Stimulated activated CD8-positive, alpha-beta memory T cell treated with anti-CD3 and anti-CD28 coated beads, Interleukin-15, amount 100 ng/mL, for 48 hours (primary cell): ENCODE results near the gene TMEM43.
"Not testable (repeated sequence)": the region's sequence is repeated elsewhere in the genome, so short reads cannot be mapped to it uniquely, and the experiment has no call there.

Experiments
- DNase-seq, 2 donors: peaks; one replicate each; pipeline ENCODE4 v3.0.0-alpha.2; 2020; ENCODE audit warnings: low read depth in 2 of 2

Gene TMEM43, protein sequence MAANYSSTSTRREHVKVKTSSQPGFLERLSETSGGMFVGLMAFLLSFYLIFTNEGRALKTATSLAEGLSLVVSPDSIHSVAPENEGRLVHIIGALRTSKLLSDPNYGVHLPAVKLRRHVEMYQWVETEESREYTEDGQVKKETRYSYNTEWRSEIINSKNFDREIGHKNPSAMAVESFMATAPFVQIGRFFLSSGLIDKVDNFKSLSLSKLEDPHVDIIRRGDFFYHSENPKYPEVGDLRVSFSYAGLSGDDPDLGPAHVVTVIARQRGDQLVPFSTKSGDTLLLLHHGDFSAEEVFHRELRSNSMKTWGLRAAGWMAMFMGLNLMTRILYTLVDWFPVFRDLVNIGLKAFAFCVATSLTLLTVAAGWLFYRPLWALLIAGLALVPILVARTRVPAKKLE

DNA sequence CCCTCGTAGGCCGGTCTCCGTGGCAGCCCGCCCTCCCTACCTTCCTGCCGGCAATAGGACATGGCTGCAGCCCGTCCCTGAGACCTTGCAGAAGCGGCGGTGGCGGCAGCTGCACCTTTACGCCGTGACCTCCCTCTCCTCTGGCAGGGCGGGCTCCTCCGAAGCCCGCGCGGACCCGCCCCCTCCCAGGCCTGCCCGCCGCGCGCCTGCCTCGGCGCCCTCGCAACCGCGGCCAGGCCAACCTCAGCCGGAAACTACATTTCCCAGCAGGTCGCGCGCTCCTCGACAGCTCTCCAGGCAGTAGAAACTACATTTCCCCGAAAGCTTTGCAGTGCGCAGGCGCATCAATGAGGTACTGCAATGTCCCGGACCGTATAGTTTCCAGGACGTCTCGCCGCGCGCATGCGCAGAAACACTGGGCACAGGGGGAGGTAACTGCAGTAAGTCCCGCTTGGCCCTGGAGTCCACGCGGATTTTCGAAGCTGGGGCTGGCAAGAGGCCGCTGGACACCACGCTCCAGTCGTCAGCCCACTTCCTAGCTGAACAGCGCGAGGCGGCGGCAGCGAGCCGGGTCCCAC, at the start of gene TMEM43, which contains the start of gene CHCHD4:
TSS of gene TMEM43 (plus strand) at position 438 of the 578 bp plus-strand sequence. CDS start 142 bp downstream, outside the sequence.
TSS of gene CHCHD4 (minus strand) at position 256 of the 578 bp plus-strand sequence. CDS start at position 62, 194 bp downstream.
- peak; percentile 95 to 97 for DNase-seq

DNA sequence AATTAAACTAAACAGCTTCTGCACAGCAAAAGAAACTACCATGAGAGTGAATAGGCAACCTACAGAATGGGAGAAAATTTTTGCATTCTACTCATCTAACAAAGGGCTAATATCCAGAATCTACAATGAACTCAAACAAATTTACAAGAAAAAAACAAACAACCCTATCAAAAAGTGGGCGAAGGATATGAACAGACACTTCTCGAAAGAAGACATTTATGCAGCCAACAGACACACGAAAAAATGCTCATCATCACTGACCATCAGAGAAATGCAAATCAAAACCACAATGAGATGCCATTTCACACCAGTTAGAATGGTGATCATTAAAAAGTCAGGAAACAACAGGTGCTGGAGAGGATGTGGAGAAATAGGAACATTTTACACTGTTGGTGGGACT, 49.6 kb upstream of the TMEM43 start:
- not testable (repeated sequence) for DNase-seq

DNA sequence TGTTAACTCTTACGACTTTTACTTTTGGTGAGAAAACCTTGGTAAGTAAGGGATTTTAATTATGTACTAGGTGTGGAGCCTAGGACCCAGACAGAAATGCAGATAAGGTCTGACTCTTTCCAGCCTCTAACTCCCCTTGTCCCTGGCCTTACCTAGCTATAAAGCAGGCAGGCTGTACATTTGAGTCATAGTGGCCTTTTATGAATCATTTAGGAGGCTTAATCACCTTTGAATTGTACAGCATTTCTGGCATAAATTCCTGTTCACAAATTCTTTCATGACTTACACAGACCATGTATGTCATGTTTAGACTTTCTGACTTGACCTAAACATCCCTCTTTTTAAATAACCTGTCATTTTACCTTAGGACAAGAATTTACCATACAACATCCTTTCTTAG, 47.5 kb upstream of the TMEM43 start:
- no peak for DNase-seq

DNA sequence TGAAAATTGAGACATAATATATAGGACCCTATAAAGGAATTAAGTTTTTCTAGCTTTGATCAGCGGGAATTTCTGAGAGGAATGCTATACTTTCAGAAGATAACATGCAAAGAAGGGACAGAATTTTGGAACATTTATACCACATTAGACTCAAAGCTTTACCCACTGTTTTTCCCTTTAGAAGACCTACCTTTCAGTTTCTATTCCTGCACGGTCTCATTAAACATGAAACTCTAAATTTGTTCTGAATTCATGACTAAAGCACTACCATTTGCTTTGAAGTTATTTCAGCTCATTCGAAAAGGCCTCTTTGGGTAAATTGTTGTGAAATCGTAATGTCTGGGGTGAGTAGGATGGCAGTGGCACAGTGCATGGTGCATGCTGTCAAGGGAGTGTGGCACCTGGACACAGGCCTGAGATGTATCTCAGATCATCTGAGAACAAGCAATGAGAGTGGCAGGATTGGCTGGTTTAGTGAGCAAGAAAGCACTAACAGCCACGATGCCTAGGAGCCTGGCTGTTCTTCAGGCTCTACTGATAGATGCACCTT, 42.7 kb upstream of the TMEM43 start:
- no peak for DNase-seq

DNA sequence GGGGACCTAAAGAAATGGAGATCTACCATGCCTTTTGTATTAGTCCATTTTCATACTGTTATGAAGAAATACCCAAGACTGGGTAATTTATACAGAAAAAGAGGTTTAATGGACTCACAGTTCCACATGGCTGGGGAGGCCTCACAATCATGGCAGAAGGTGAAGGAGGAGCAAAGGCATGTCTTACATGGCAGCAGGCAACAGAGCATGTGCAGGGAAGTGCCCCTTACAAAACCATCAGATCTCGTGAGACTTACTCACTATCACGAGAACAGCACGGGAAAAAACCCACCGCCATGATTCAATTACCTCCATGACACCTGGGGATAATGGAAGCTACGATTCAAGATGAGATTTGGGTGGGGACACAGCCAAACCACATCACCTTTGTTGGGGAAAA, 37.4 kb upstream of the TMEM43 start:
- DNase-seq: not testable (repeated sequence)

DNA sequence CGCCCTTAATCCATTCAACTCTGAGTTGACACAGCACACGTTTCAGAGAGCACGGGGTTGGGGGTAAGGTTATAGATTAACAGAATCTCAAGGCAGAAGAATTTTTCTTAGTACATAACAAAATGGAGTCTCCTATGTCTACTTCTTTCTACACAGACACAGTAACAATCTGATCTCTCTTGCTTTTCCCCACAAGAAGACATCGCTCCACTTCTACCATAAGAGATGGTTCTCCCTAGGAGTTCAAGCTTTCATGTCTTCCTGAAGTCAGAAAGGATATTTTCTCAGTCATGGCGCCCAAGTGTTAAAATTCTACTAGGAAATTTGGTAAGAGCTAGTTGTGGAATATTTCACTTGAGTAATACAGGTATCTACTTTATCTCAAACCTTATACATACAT, 32.9 kb upstream of the TMEM43 start:
- DNase-seq: not testable (repeated sequence)

DNA sequence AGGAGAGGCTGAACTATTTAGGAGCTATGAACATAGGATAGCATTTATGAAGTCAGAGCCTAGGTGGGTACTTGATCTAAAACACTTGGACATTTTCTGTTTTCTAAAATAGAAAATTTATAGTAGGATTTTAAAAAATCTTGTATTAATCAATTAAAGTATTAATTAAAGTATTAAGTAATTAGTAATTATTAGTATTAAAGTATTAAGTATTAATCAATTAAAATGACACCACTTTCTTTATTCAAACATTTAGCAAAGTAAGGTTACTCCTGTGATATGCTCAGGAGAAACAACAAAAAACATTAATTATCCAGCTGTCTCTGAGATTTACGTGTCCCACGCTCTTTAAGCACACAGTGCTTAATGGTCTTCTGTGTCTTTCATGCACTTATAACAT, 32.4 kb upstream of the TMEM43 start:
- no peak for DNase-seq

DNA sequence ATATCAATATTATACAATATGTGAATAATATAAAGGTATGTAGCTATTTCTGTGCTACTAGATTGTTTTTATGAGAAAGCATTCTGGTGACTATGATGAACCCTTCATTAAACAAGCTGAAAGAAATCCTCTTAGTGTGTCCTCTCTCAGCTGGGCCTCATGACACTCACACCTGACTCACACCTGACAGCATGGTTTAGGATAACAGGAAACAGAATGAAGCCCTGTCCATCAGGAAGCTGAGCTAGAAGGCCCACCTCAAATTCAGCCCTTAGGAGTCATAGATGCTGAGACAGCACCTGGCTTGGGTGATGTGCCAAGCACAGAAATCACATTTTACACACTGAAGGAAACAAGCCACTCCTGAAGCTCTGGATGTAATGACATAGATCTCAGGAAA, 31.0 kb upstream of the TMEM43 start:
- DNase-seq: no peak

DNA sequence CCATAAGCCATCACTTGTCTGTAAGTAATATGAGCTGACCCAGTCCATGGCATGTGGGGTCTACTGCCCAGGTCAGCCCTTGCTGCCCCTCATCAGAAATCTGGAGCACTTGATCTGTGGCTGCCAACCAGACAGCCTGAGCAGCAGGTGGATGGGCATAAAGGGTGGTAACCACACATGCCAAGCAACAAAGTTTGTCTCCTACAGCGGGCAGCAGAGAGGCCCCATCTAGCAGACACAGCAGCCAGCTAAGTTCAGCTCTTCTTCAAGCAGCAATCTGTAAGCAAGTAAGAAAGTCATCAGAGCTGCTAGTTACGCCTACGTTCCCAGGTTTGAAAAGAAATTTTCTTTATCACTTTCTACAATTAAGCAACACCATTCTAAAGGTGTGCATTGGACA, 28.1 kb upstream of the TMEM43 start:
- DNase-seq: no peak

DNA sequence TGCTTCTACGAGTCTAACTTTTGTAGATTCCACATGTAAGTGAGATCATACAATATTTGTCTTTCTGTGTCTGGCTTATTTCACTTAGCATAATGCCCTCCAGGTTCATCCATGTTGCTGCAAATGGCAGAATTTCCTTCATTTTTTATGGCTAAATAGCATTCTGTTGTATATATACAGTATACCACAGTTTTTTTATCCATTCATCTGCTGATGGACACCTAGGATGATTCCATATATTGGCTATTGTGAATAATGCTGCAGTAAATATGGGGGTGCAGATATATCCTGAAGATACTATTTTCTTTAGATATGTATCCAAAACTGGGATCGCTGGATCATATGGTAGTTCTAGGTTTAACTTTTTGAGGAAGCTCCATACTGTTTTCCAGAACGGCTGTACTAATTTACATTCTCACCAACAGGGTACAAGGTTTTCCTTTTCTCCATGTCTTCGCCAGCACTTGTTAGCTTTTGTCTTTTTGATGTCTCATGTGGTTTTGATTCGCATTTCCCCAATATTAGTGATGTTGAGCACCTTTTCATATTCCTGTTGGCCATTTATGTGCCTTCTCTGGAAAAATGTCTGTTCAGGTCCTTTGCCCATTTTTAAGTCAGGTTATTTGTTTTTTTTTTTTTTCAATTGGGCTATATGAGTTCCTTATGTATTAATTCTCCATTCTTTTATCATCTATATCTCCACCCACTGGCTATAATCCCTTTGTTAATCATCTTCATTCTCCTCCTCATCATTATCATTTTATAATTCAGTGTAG, 27.0 kb upstream of the TMEM43 start:
- no peak for DNase-seq

DNA sequence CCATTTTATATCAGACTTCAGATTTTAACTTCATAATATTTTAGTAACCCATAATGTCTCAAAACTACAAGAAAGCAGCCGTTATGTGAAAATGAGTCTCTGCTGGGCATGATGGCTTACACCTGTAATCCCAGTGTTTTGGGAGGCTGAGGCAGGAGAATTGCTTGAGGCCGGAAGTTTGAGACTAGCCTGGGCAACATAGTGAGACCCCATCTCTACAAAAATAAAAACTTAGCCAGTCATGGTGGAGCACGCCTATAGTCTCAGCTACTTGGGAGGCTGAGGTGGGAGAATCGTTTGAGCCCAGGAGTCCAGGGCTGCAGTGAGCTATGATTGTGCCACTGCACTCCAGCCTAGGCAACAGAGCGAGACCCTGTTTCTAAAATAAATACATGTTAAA, 15.0 kb upstream of the TMEM43 start:
- DNase-seq: not testable (repeated sequence)

DNA sequence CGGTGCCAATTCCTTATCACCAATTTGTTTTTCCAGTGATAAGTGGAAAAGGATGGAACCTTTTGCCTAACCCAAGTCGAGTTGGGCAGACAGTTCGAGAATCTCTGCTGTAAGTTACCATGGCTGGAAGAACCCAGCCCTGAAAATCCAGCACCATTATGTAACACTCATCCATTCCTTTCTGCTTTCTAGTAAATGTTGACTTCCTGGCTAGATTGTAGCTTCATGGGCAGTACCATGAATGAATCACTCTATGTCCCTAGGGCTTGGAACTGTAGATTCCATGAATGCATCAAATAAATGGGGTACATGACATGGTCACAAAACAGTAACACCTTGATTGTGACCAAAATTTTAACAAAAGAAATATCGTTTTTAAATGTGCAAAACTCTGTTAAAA, 14.2 kb upstream of the TMEM43 start:
- no peak for DNase-seq

DNA sequence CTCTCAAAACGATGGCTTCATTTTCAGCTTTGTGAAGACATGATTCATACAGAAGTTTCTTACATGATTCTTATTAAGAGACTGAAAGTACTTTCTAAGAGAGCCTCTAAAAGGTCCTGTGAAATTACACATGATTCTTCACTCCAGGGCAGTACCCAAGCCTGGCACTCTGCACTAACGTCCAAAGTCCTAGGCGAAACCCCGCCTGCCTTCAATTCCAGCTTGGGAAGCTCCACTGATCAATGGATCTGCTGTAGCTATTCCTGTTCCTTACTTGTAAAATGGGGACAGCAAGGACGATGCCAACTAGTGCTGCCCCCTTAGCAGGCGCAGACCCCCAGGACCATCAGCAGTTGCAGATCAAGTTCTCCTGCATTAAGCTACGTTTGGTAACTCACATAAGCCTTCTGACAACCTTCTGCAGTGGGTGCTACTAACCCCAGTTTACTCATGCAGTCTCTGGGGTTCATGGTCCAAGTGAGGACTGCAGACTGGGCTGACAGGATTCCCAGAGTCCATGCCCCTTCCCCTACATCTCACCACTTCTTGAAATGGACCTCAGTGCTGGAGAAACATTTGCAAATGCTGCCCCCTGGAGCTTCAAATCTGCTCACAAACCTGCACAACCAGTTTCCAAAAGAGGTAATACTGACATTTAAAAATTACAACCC, 10.8 kb upstream of the TMEM43 start:
- DNase-seq: no peak

DNA sequence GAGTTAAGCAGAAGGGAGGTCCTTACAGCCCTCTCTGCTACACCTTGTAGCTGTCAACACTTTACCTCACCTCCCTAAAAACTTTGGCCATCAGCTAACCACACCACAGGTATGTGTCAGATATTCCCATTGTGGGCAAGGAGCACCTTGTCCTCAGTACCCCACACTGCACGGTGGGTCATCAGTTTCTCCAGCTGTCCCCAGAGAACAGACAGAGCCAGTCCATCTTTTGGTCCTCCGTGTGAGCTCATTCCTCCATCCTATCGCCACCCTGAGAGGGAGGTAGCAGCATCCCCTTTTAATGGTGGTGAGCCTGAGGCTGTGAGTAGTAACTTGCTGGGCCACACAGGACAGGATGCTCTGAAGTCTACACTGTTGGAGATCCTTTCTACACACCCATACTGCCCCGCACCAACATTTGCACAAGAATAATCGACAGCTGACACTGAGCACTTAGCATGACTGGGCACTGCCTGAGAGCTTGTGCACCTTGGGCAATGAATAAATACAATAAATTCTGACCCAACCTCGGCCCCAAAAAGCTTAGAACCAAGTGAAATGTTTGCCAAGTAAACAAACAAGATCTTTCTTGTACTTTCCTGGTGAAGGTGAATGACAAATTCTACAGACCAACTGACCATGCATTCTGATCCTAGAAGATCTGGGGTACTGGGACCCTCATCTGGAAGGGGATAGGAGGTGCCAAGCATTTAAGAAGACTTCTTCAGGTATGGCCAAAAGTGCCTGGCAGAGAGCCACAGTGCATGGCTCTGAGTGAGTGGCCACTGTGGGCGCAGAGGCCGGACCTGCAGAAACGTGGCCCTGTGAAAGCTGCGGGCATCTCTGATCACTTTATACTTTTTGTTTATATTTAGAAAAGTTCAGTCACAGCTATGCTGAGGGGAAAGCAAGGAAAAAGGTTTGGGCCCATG, 7.1 kb upstream of the TMEM43 start:
- DNase-seq: no peak

DNA sequence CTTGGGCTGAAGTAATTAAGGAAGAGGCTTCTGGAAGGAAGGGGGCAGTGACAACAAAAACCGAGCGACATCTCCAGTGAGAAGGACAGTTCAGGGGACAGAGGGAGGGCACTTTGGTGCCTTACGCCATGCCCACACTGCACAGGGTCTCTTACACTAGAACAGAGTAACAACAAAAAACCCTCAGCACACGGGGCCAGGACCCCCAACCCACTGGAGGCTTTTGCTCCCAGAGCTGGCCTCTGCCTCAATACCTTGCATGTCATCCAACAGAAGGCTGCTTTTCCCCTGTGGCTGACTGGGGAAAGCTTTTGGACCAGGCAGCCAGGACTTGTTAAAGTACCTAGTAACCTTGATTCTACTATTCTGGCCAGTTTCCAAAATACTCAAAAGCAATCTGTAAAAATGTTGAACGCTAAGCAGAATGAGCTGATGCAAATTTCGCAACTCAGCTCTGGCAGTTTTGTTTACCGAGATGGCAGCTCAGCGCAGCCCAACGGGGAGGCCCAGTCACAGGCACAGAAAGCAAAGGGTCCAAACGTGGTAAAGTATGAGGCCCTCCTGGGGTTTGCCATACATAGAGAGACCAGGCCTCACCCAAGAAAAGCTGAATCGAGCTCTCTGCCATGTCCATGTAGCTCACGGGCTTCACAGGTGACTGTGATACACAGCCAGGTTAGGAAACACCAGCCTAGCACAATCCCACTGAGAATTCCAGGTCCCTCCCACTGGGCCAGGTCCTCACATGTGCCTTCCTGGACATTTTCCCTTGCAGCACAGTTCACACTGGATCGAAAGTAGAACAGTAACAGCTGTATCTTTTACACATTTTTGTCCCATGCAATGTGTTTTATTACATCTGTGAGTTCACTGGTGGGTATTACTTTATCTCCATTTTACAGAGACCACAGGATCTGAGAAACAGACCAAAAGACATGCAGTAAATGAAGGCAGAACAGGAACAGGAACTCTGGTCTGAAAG, 6.2 kb upstream of the TMEM43 start:
- DNase-seq: no peak

DNA sequence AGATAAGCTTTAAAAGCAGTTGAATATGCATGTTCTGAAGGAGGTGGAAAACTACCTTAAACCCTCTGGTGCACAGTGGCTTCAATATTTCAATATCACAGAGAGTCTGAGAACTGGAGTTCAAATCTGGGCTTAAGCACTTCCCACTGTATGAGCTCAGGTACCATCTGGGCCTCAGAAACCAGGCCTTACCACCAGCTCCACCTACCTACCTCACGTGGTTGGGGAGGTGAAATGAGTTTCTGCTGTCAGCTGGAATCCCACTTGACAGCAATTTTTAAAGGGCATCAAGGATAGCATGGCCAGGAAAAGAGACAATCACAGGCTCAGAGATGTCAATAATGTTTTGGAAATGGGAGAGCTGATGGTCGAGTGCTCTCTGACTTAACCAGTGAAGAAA, 5.2 kb upstream of the TMEM43 start:
- no peak for DNase-seq

DNA sequence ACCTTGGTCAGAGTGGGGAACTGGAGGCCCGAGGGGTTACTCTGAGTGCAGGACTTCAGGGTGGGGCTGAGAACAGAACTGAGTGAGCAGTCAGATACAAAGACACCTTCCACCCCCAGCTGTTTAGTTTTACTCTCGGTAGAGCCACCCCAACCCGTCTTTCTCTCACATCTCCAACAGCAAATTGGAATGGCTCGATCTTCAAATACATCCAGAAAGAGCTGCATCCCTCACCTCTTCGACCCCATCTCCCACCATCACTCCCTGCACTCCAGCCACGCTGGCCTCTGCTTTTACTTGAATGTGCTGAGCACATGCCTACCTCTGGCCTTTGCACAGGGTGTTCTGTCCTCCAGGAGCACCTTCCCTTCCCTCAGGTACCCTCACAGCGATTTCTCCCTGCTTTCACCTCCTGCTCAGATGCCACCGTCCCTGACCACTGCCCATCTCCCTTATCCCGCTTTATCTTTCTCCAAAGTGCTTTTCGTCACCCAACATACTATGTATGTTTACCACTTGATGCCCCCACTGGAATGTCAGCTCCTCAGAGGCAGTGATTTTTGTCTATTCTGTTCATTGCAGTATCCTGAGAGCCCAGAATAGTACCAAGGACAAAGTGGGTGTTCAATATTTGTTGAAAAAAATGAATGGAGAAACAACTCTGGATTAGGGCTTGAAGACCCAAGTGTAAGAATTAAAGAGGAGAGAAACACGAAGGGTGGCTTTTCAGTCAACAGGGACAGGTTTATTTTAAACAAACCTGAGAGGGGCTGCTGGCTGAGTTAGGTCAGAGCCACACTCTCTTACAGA, 4.5 kb upstream of the TMEM43 start:
- DNase-seq: no peak

DNA sequence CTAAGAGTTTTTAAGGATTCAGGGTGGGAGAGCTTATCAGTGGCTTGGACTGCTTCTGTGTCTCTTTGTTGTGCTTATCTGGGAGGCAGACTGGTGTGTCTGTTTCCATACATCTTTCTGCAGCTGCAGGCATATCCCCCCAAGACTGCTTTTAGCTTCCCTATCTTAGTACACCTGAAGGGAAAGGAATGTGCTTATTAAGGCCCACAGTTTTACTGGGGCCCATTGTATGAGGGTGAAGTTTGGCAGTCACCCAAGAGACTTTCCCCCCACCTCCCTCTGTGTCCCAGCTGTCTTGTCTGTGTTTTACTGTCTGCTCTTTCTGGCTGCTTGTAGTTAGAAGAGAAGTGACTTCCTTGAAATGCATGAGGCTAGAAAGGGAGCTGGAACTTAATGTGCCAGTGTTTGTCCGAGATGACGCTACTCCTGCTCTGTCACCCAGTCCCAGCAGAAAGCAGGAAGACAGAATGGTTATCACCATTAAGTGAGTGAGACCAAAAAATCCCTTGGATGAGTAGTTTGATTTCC, 3.9 kb upstream of the TMEM43 start:
- not testable (repeated sequence) for DNase-seq
